MG63 (cell line): ENCODE measurements around the gene NDST4. TPM values are rescaled to one million over a fixed set of nuclear protein-coding genes. Genes with fewer than 3 reads are reported as not detected.

Experiments
- DNase-seq: peaks from one replicate; pipeline ENCODE4 v3.0.0-alpha.2; 2020
- H3K27me3 ChIP-seq: fragments of 250-450 bp; sonication (Bioruptor Pico); 2 replicates; pipeline ENCODE4 v1.5.1; 2020; ENCODE audit warnings: mild to moderate bottlenecking, moderate library complexity
- H3K36me3 ChIP-seq: fragments of 250-450 bp; sonication (Bioruptor Pico); 2 replicates; pipeline ENCODE4 v1.5.1; 2020; ENCODE audit warnings: mild to moderate bottlenecking, moderate library complexity
- H3K4me3 ChIP-seq: fragments of 250-450 bp; sonication (Bioruptor Pico); 2 replicates; pipeline ENCODE4 v1.5.1; 2020; ENCODE audit warnings: mild to moderate bottlenecking, moderate library complexity
- H3K9me3 ChIP-seq: fragments of 250-450 bp; sonication (Bioruptor Pico); 2 replicates; pipeline ENCODE4 v1.5.1; 2020; ENCODE audit warnings: mild to moderate bottlenecking, moderate library complexity
- total RNA-seq: library from RNA; depleted of rRNA; stranded (reverse); fragments of >200 nt; shearing (Covaris generic); gene quantifications from 2 replicates; pipeline ENCODE4 v1.2.3, GENCODE V29; 2014; ENCODE audit warnings: low replicate concordance

Gene NDST4
- total RNA-seq, 1 experiment from 2014 or later = not detected

DNA sequence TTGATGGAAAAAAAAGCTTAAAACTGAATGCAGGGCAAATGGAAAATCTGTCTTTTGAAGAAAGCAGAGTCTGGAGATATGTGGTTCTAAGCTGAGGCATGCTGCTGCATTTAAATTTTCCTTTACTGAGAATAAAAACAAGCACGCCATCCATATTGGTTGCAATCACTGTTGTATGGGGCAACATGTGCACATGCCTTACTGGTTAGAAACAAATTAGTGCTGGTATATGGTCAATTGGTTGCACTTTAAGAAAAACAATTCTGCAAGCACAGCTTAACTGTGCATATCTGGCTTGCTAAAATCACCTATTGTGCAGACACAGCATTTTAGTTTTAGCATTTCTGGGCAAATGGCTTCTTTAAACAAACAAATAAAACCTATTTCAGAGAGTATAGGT is 239.1 kb downstream of the NDST4 start:
- no peak for DNase-seq
- Histone ChIP-seq H3K36me3 (no peaks in the 10 kb centered on the region), H3K4me3 (no peak overlapping the region), H3K9me3 (no peaks in the 10 kb centered on the region), H3K27me3 (no peaks in the 10 kb centered on the region)

DNA sequence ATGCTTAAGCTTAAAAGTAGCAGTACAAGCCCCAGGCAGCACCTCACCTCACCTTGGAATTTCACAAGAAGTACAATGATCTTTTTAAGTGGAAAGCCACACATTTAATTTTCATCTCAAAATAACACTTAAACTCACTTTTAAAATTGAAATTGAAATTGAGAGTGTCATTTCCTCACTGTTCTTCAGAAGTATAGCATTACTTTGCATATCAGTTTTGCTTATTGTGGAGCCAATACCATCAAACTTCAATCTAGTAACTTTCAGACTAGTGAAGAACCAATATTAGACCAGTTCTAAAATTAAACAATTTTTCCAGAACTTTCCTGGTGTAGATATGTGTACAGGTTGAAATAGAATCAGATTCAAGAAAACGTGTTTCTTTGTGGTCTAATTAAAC is 242.4 kb downstream of the NDST4 start:
- Histone ChIP-seq H3K9me3 (no peaks in the 10 kb centered on the region), H3K27me3 (no peaks in the 10 kb centered on the region), H3K36me3 (no peaks in the 10 kb centered on the region), H3K4me3 (no peak overlapping the region)
- DNase-seq = no peak

- DNase-seq = no peak
- H3K4me3 ChIP-seq = no peak overlapping the region
- H3K36me3 ChIP-seq = no peaks in the 10 kb centered on the region
- no peaks in the 10 kb centered on the region for H3K27me3 ChIP-seq
- no peaks in the 10 kb centered on the region for H3K9me3 ChIP-seq
Observed at GRCh38 chr4:114866901-114867670, 246.3 kb downstream of the NDST4 start.

GRCh38 chr4:114864060-114864459 is 249.4 kb downstream of the NDST4 start:
- H3K4me3 ChIP-seq = no peak overlapping the region
- DNase-seq = no peak
- no peaks in the 10 kb centered on the region for H3K27me3 ChIP-seq
- H3K36me3 ChIP-seq = no peaks in the 10 kb centered on the region
- H3K9me3 ChIP-seq = no peaks in the 10 kb centered on the region

DNA sequence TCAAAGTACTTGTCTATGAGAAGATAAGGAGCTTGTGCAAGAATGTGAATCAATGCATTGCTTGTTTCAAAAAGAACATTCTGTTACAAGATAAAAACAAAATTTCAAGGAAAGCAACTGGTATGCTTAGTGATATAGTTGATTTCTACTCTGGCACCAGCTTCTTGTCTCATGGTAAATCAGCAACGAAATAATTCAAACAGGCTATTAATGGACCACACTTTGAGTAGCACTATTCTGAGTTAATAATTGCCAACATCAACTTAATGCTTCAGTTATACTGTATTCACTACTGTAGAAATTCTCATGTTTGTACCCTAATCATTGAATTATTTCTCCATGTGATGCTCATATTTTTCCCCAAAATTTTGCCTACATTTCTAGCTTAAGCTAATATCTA is 252.6 kb downstream of the NDST4 start:
- no peaks in the 10 kb centered on the region for H3K36me3 ChIP-seq
- H3K4me3 ChIP-seq = no peak overlapping the region
- H3K27me3 ChIP-seq = no peaks in the 10 kb centered on the region
- no peaks in the 10 kb centered on the region for H3K9me3 ChIP-seq
- no peak for DNase-seq

DNA sequence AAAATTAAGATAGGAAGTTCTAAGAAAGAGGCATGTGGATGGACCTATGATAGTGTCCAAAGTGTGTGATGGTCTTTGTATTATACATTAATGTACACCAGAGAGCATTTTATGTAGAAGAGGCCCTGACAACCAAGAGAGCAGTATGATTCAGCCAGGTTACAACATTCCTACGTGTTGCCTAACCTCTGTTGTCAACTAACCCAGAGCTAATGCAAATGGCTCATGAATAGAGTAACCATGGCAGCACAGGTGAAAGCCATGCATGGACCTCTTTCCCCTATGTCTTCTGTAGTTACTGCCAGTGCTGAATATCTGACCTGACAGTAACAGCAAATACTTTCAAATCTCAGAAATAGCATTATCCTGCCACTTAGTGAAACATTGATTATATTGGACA is 255.6 kb downstream of the NDST4 start:
- no peaks in the 10 kb centered on the region for H3K36me3 ChIP-seq
- DNase-seq = no peak
- H3K9me3 ChIP-seq = no peaks in the 10 kb centered on the region
- no peaks in the 10 kb centered on the region for H3K27me3 ChIP-seq
- no peak overlapping the region for H3K4me3 ChIP-seq

GRCh38 chr4:114839986-114840385 is 273.4 kb downstream of the NDST4 start:
- Histone ChIP-seq H3K27me3 (no peaks in the 10 kb centered on the region), H3K4me3 (no peak overlapping the region), H3K36me3 (no peaks in the 10 kb centered on the region), H3K9me3 (no peaks in the 10 kb centered on the region)
- no peak for DNase-seq

DNA sequence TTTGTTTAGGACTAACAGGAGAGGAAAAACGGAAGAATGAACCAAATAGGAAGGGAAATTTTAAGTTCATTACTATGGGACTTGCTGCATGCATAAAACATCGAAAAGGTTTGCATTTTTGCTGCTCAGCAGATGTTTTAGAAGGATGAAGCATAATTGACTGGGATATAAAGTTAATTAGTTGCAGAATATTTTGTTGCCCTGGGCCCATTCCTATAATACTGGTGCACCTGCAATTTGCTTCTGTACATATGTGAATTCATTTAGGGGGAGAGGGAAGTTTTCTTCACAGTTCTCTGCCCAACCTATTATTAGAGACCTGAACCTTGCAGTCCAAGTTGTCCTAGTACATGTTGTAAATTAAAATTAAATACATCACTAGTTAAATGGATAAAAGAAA is 282.8 kb downstream of the NDST4 start:
- Histone ChIP-seq H3K27me3 (no peaks in the 10 kb centered on the region), H3K9me3 (no peaks in the 10 kb centered on the region), H3K36me3 (no peaks in the 10 kb centered on the region), H3K4me3 (no peak overlapping the region)
- DNase-seq = no peak

DNA sequence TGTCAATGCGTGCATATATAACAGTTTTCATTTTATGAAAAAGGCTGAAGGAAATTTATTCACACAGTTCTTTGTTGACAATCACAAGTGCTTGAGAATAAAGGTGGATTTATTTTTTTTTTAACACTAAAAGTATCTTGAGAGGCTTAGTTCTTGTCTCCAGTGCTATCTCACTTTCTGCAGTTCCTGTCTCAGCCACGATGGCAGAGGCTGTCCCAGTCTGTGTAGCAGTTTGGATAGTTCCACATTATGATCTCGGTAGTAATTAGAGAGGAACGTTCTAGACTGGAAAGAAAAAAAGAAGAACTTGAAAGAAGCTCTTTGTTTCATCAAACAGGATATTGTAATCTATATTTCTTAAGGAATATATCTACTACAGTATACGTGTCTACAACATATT is 285.8 kb downstream of the NDST4 start:
- Histone ChIP-seq H3K9me3 (no peaks in the 10 kb centered on the region), H3K27me3 (no peaks in the 10 kb centered on the region), H3K36me3 (no peaks in the 10 kb centered on the region), H3K4me3 (no peak overlapping the region)
- DNase-seq = no peak

DNA sequence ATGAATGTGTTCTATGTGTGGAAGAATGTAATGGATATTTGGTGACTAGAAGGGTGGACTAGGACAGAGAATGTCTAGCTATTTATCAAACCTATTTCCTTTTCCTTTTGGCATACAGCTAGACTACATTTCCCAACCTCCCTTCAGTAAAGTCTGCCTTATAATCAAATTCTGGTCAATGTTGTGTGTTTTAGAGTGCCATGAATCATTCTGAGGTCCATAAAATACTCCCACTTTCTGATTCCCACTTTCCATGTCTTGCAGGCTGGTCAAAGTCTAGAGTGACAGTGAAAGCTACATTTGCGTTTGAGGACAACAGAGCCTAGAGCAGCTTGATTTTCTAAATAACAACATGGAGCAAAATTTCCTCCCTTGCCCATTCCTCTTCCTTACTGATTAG is 297.7 kb downstream of the NDST4 start:
- no peaks in the 10 kb centered on the region for H3K36me3 ChIP-seq
- H3K4me3 ChIP-seq = no peak overlapping the region
- H3K27me3 ChIP-seq = no peaks in the 10 kb centered on the region
- H3K9me3 ChIP-seq = no peaks in the 10 kb centered on the region
- no peak for DNase-seq

DNA sequence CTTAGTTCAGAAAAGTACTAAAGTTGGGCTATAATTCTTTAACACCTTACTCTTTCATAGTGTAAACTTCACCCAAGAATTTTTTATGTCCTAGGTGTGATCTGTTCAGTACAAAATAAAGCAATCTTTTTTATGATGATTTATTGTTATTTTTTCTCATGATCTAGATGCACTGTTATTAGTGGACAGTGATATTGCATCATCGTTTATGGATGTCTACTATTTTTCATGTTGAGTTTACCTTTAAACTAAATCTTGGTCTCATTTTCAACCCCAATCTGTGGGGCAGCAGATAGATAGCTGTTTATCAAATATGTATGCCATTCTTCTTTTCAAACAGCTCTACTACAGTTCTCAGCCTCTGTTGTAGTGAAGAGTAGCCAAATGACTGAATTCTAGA is 299.5 kb downstream of the NDST4 start:
- Histone ChIP-seq H3K4me3 (no peak overlapping the region), H3K9me3 (no peaks in the 10 kb centered on the region), H3K27me3 (no peaks in the 10 kb centered on the region), H3K36me3 (no peaks in the 10 kb centered on the region)
- no peak for DNase-seq

DNA sequence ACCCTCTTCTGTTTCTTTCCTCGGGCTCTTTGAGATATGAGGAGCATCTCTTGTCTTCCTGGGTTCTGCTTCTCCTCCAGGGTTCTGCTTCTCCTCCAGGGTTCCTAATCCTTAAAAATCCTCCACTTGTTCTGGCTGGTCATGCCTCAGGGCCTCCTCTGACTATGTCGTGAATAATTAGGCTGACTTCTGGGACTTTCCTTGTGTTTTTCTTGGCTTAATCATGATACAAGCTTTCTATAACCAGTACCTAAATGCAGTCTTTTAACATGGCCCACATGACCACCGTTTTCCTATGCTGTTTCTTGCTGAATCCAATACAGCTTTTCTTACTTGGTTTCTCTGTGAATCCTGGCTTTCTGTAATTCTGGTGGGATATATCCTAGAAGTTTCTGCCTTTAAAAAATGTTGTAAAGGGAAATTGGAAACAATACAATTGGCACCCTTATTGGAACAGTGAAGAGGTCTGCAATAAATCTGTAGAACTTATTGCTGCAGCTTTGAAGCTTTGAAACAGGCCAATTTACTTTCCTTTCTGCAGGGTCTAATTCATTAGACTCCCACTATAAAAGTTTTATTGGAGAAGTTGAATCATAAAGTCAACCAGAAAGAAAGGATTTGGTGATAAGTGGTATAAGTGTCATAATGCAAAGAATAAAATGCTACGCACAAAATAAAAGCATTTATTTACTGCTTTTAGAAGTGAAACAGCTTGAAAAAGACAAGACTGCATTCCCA is 301.7 kb downstream of the NDST4 start:
- no peak for DNase-seq
- Histone ChIP-seq H3K9me3 (no peaks in the 10 kb centered on the region), H3K36me3 (no peaks in the 10 kb centered on the region), H3K27me3 (no peaks in the 10 kb centered on the region), H3K4me3 (no peak overlapping the region)

DNA sequence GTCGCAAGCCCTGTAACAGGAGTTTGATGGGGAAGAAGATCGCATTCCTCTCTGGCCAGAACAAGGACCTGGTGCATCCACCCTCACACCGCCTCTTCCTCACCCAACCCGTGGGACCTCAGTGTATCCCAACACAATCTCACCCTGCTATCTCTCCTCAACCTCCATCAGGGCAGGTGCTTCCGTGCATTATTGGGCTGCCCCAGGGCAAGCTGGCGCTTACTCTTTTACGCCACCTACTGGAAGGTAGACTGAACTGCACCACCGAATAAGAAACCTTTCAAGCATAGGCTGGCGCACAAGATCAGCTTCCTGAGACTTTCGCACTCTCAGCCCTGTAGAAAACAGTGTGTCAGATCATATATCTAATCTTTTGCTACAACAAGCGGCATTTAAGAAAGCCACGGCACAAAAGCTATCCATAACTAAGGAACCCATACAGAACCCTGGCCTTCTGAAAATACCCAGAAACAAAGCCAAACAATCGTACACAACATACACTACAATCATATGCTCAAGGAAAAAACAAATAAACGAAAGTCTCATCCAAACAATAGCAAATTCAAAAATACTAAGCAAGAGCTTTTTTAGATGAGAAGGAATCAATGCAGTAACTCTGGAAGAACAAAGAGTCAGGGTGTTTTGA is 305.5 kb downstream of the NDST4 start:
- Histone ChIP-seq H3K4me3 (no peak overlapping the region), H3K27me3 (no peaks in the 10 kb centered on the region), H3K36me3 (no peaks in the 10 kb centered on the region), H3K9me3 (no peaks in the 10 kb centered on the region)
- peak; percentile 0 for DNase-seq

DNA sequence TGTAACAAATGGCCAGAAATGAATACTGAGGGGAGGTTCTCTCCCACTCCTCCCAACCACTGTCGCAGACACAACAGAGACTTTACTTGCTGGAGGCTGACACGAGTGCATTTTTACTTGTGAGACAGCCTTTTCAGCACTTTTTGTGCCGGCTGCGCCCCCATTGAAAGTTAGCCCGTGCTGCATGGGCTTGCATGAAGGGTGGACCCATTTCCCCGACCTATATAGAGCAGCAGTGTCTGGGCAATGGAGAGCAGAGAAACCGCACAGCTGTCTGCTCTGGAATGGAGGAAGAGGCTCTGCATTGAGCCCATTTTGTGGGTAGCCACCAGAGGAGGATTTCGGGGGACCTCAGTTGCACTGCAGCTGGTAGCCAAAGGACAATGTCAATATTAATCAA is 306.1 kb downstream of the NDST4 start:
- Histone ChIP-seq H3K9me3 (no peaks in the 10 kb centered on the region), H3K4me3 (no peak overlapping the region), H3K27me3 (no peaks in the 10 kb centered on the region), H3K36me3 (no peaks in the 10 kb centered on the region)
- DNase-seq = no peak

DNA sequence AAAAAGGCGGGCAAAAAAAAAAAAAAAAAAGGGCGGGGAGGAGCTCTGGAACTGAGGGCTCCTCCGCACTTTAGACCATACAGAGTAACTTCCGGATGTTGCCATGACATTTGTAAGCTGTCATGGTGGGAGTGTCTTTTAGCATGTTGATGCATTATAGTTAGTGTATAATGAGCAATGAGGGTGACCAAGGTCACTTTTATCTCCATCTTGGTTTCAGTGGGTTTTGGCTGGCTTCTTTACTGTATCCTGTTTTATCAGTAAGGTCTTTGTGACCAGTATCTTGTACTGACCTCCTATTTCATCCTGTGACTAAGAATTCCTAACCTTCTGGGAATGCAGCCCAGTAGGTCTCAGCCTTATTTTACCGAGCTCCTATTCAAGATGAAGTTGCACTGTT is 321.4 kb downstream of the NDST4 start:
- Histone ChIP-seq H3K27me3 (no peaks in the 10 kb centered on the region), H3K9me3 (no peaks in the 10 kb centered on the region), H3K36me3 (no peaks in the 10 kb centered on the region), H3K4me3 (no peak overlapping the region)
- no peak for DNase-seq

- DNase-seq = no peak
- no peaks in the 10 kb centered on the region for H3K36me3 ChIP-seq
Observed at GRCh38 chr4:114785570-114785969, 327.9 kb downstream of the NDST4 start.

GRCh38 chr4:114783215-114783595 is 330.2 kb downstream of the NDST4 start:
- Histone ChIP-seq H3K27me3 (no peaks in the 10 kb centered on the region), H3K36me3 (no peaks in the 10 kb centered on the region)
- DNase-seq = no peak

More at GRCh38 chr4:114785570-114785969, 327.9 kb downstream of the NDST4 start:
- Histone ChIP-seq H3K4me3 (no peak overlapping the region), H3K27me3 (no peaks in the 10 kb centered on the region), H3K9me3 (no peaks in the 10 kb centered on the region)

More at GRCh38 chr4:114783215-114783595, 330.2 kb downstream of the NDST4 start:
- Histone ChIP-seq H3K9me3 (no peaks in the 10 kb centered on the region), H3K4me3 (no peak overlapping the region)
